Kidney epithelial cell (primary cell): Measurements from ENCODE around the gene TRIM2. TPM values are rescaled to one million over a fixed set of nuclear protein-coding genes. Genes with fewer than 3 reads are reported as not detected.

Experiments
- DNase-seq: peaks from one replicate; pipeline ENCODE4 v3.0.0-alpha.2; 2010; ENCODE audit warnings: low read depth
- H3K27me3 ChIP-seq: 2 replicates; pipeline ENCODE4 v1.6.0; 2011; ENCODE audit warnings: low read length; ENCODE audit not compliant: control insufficient read depth, insufficient read depth
- H3K36me3 ChIP-seq: 2 replicates; pipeline ENCODE4 v1.5.1; 2011; ENCODE audit warnings: low read length; ENCODE audit not compliant: control insufficient read depth, insufficient read depth
- H3K4me3 ChIP-seq: 2 replicates; pipeline ENCODE4 v1.5.1; 2011; ENCODE audit warnings: low read depth, mild to moderate bottlenecking, control low read depth, low read length
- CTCF ChIP-seq: IDR thresholded peaks from 2 replicates; pipeline ENCODE4 v1.5.1; 2011; ENCODE audit warnings: mild to moderate bottlenecking, moderate library complexity, low read length, control low read depth, inconsistent platforms; ENCODE audit not compliant: insufficient read depth, poor library complexity, severe bottlenecking
- total RNA-seq: library from RNA; depleted of rRNA; stranded (reverse); fragments of >200 nt; gene quantifications from 2 replicates; pipeline ENCODE4 v1.2.3, GENCODE V29; 2015

Gene TRIM2
- total RNA-seq, 1 donor from 2014 or later: 83.2 TPM

GRCh38 chr4:153227469-153228075 lies 23.3 kb downstream of the TRIM2 start:
- no peak for DNase-seq
- no peak for TF ChIP-seq CTCF
- no peaks in the 10 kb centered on the region for H3K36me3 ChIP-seq
- H3K4me3 ChIP-seq: no peak overlapping the region
- H3K27me3 ChIP-seq: no peaks in the 10 kb centered on the region

- Histone ChIP-seq H3K4me3 (no peak overlapping the region), H3K36me3 (no peaks in the 10 kb centered on the region), H3K27me3 (no peaks in the 10 kb centered on the region)
- TF ChIP-seq CTCF: no peak
- DNase-seq: no peak
Observed at GRCh38 chr4:153228512-153229140, 24.4 kb downstream of the TRIM2 start.

GRCh38 chr4:153229545-153229944 lies 25.3 kb downstream of the TRIM2 start:
- Histone ChIP-seq H3K27me3 (no peaks in the 10 kb centered on the region), H3K4me3 (no peak overlapping the region), H3K36me3 (no peaks in the 10 kb centered on the region)
- TF ChIP-seq CTCF: no peak
- no peak for DNase-seq

- no peak for DNase-seq
Observed at GRCh38 chr4:153232768-153233167, 28.5 kb downstream of the TRIM2 start.

GRCh38 chr4:153233761-153234371 lies 29.6 kb downstream of the TRIM2 start:
- Histone ChIP-seq H3K4me3 (no peak overlapping the region), H3K27me3 (no peaks in the 10 kb centered on the region), H3K36me3 (no peaks in the 10 kb centered on the region)
- TF ChIP-seq CTCF: no peak
- peak; percentile 73 for DNase-seq

More at GRCh38 chr4:153232768-153233167, 28.5 kb downstream of the TRIM2 start:
- Histone ChIP-seq H3K27me3 (no peaks in the 10 kb centered on the region), H3K36me3 (no peaks in the 10 kb centered on the region), H3K4me3 (no peak overlapping the region)
- peak; percentile 38 for TF ChIP-seq CTCF
